ENCODE data around the gene SERINC2.

SERINC2 gene

GRCh38 chr1:31373897-31374486 lies 39.0 kb upstream of the SERINC2 start:
- 0 out of 2 replicates have a peak, but pooled peaks have one; percentile 15 for TF ChIP-seq TAF1 (IDR thresholded peaks at IDR 0.05; ENCODE audit: low read depth)
- no peak for TF ChIP-seq CEBPB (IDR thresholded peaks at IDR 0.05)

- no peak for TF ChIP-seq YY1 (IDR thresholded peaks at IDR 0.05; ENCODE audit: low read depth)
- no peak for TF ChIP-seq TAF1 (IDR thresholded peaks at IDR 0.05; ENCODE audit: low read depth)
- no peak for TF ChIP-seq FOXM1 (IDR thresholded peaks at IDR 0.05; ENCODE audit: borderline replicate concordance, low read depth)
- TF ChIP-seq TEAD4 (IDR thresholded peaks at IDR 0.05), result no peak
- TF ChIP-seq, protein P1, sequence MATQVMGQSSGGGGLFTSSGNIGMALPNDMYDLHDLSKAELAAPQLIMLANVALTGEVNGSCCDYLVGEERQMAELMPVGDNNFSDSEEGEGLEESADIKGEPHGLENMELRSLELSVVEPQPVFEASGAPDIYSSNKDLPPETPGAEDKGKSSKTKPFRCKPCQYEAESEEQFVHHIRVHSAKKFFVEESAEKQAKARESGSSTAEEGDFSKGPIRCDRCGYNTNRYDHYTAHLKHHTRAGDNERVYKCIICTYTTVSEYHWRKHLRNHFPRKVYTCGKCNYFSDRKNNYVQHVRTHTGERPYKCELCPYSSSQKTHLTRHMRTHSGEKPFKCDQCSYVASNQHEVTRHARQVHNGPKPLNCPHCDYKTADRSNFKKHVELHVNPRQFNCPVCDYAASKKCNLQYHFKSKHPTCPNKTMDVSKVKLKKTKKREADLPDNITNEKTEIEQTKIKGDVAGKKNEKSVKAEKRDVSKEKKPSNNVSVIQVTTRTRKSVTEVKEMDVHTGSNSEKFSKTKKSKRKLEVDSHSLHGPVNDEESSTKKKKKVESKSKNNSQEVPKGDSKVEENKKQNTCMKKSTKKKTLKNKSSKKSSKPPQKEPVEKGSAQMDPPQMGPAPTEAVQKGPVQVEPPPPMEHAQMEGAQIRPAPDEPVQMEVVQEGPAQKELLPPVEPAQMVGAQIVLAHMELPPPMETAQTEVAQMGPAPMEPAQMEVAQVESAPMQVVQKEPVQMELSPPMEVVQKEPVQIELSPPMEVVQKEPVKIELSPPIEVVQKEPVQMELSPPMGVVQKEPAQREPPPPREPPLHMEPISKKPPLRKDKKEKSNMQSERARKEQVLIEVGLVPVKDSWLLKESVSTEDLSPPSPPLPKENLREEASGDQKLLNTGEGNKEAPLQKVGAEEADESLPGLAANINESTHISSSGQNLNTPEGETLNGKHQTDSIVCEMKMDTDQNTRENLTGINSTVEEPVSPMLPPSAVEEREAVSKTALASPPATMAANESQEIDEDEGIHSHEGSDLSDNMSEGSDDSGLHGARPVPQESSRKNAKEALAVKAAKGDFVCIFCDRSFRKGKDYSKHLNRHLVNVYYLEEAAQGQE (IDR thresholded peaks at IDR 0.05; ENCODE audit: low read depth), result no peak
- peak; percentile 66; the same call in 1 of the 2 replicates for TF ChIP-seq NFIC (IDR thresholded peaks at IDR 0.05)
These were observed 38.4 kb upstream of the SERINC2 start for GRCh38 chr1:31374511-31375196.

DNA sequence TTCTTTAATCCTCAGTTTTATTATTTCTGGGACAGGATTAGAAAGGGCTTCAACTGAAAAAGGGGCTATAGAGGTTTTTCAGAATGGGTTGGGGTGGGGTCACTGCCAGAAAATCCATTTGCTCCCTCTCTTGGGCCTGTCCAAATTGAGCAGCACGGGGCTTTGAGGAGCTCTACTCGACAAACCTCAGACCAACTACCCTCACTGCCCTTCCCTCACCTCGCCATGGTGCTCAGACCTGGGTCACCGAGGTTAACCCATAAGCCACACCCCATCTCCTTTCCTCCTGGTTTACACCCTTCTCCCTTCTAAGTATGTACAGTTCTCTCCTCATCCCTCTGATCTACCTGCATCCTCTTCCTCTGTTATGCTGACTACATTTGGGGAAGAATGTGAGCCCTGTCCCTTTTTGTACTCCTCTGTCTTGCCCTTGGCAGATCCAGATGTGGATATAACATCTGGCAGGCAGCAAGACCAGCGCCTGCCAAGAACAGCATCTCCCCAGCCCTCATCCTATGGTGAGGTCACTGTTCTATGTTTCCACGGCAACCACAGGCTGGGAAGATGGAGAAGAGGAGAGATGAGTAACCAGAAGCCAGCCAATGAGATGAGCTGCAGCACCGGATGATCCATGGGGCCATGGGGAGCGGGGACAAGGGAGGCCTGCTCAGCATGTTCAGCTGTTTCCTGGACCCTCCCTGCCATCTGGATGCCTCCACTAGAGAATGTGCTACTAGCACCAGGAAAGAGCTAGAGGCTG lies 36.5 kb upstream of the SERINC2 start:
- TF ChIP-seq CREB1 (IDR thresholded peaks at IDR 0.05; ENCODE audit: low read depth), result no peak
- TF ChIP-seq CEBPB (IDR thresholded peaks at IDR 0.05), result no peak
- TF ChIP-seq TCF12 (IDR thresholded peaks at IDR 0.05; ENCODE audit: low read depth), result no peak
- TF ChIP-seq RAD21 (IDR thresholded peaks at IDR 0.05; ENCODE audit: low read depth), result no peak
- no peak for TF ChIP-seq FOXM1 (IDR thresholded peaks at IDR 0.05; ENCODE audit: borderline replicate concordance, low read depth)
- TF ChIP-seq NFIC (IDR thresholded peaks at IDR 0.05), result no peak
- TF ChIP-seq, protein P1 (IDR thresholded peaks at IDR 0.05; ENCODE audit: low read depth), result no peak
- TF ChIP-seq ZBTB7A (IDR thresholded peaks at IDR 0.05; ENCODE audit: low read depth), result no peak
- no peak for TF ChIP-seq EGR1 (IDR thresholded peaks at IDR 0.05)

DNA sequence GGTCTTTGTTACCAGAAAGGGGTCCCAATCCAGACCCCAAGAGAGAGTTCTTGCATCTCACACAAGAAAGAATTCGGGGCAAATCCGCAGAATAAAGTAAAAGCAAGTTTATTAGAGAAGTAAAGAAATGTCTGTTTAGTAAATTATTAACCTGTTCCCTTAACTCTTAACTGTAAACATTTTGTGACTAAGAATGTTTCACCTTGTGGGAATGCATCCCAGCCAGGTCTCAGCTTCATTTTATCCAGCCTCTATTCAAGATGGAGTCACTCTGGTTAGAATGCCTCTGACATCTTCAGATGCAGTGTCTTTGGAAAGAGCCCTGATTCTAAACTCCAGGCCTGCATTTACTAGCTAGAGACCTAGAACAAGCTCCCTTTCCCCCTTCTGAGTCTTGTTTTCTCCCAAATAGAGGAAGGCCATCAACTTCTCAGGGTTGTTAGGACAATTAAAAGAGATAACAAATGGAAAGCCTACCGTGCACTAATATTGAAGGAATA lies 35.6 kb upstream of the SERINC2 start:
- TF ChIP-seq NFIC (IDR thresholded peaks at IDR 0.05) (no peak), YY1 (IDR thresholded peaks at IDR 0.05; ENCODE audit: low read depth) (no peak), CEBPB (IDR thresholded peaks at IDR 0.05) (no peak), EP300 (IDR thresholded peaks at IDR 0.05; ENCODE audit: borderline replicate concordance) (no peak), USF1 (IDR thresholded peaks at IDR 0.05) (no peak), TEAD4 (IDR thresholded peaks at IDR 0.05) (no peak), TCF12 (IDR thresholded peaks at IDR 0.05; ENCODE audit: low read depth) (no peak)

DNA sequence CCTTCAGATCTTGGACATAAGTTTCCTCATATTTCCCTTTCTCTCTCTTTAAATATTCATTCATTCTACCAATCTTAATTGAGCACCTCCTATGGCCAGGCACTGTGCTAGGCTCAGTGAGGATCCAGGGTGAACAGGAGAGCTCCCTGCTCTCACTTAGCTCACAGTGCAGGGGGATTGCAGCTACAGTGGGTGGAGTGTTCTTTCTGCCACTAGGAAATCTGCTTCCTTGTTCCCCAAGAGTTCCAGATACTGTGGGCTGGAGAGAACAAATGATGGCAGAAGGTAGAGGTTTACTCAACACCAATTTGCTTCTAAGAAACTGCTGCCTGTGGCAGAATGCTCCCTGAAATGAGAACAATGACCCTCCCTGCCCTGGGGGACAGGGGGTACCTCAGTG lies 35.0 kb upstream of the SERINC2 start:
- TF ChIP-seq ZBTB7A (IDR thresholded peaks at IDR 0.05; ENCODE audit: low read depth), result no peak
- no peak for TF ChIP-seq FOXM1 (IDR thresholded peaks at IDR 0.05; ENCODE audit: borderline replicate concordance, low read depth)
- TF ChIP-seq, protein P2, sequence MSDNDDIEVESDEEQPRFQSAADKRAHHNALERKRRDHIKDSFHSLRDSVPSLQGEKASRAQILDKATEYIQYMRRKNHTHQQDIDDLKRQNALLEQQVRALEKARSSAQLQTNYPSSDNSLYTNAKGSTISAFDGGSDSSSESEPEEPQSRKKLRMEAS (IDR thresholded peaks at IDR 0.05), result no peak
- TF ChIP-seq TEAD4 (IDR thresholded peaks at IDR 0.05), result no peak
- no peak for TF ChIP-seq CEBPB (IDR thresholded peaks at IDR 0.05)
- TF ChIP-seq NFIC (IDR thresholded peaks at IDR 0.05), result no peak

DNA sequence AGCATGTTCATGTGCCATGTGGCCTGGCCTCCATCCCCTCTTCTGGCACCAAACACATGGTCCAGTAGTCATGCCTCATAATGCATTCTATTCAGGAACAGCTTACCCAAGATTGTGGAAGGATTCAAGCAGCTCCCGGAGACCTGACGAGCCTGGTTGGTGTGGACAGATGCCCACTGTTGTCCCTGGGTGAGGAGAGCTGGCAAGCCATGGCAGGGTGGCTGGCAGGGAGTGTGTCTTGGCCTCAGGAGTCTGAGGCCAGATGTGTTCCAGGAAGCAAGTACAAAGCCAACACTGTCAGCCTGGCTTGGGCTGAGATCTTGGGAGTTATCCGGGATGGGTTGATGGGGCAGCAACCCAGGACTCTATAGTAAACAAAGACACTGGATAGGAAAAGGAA lies 32.8 kb upstream of the SERINC2 start:
- TF ChIP-seq FOXM1 (IDR thresholded peaks at IDR 0.05; ENCODE audit: borderline replicate concordance, low read depth) (no peak), CEBPB (IDR thresholded peaks at IDR 0.05) (no peak), YY1 (IDR thresholded peaks at IDR 0.05; ENCODE audit: low read depth) (no peak), CREB1 (IDR thresholded peaks at IDR 0.05; ENCODE audit: low read depth) (no peak), NFIC (IDR thresholded peaks at IDR 0.05) (no peak), TEAD4 (IDR thresholded peaks at IDR 0.05) (no peak), TAF1 (IDR thresholded peaks at IDR 0.05; ENCODE audit: low read depth) (no peak), EGR1 (IDR thresholded peaks at IDR 0.05) (no peak), EP300 (IDR thresholded peaks at IDR 0.05; ENCODE audit: borderline replicate concordance) (no peak), ZBTB7A (IDR thresholded peaks at IDR 0.05; ENCODE audit: low read depth) (no peak), TCF12 (IDR thresholded peaks at IDR 0.05; ENCODE audit: low read depth) (no peak), RAD21 (IDR thresholded peaks at IDR 0.05; ENCODE audit: low read depth) (no peak), USF1 (IDR thresholded peaks at IDR 0.05) (no peak)
- TF ChIP-seq, protein P1 (IDR thresholded peaks at IDR 0.05; ENCODE audit: low read depth), result no peak
- TF ChIP-seq, protein P2 (IDR thresholded peaks at IDR 0.05), result no peak

Measured in Ishikawa (cell line).